D721Med (cell line): ENCODE data around the gene CDKN2B.

ENCODE experiments used
- DNase-seq: peaks from one replicate; pipeline ENCODE4 v3.0.0; 2011; ENCODE audit warnings: low spot score; ENCODE audit not compliant: insufficient read length
- FAIRE-seq: peaks from 2 replicates; lab custom pipeline; 2011; peaks lifted over from hg19 to GRCh38; lab: Jason Lieb, UNC
- CTCF ChIP-seq: IDR thresholded peaks from 2 replicates; pipeline ENCODE4 v1.5.1; 2012; ENCODE audit warnings: mild to moderate bottlenecking, control low read depth; ENCODE audit not compliant: insufficient read depth; ENCODE audit errors: missing control alignments

Gene CDKN2B

GRCh38 chr9:22043928-22044327, 34.8 kb upstream of the CDKN2B start:
- FAIRE-seq (no peak), DNase-seq (no peak)
- no peak for TF ChIP-seq CTCF

GRCh38 chr9:22041775-22042174, 32.7 kb upstream of the CDKN2B start:
- FAIRE-seq (no peak), DNase-seq (no peak)
- TF ChIP-seq CTCF = no peak

- DNase-seq = no peak
- TF ChIP-seq CTCF = no peak
- no peak for FAIRE-seq
Measured at GRCh38 chr9:22041344-22041743, 32.2 kb upstream of the CDKN2B start.

- TF ChIP-seq CTCF = no peak
- FAIRE-seq (no peak), DNase-seq (no peak)
Measured at GRCh38 chr9:22040760-22041159, 31.7 kb upstream of the CDKN2B start.

GRCh38 chr9:22039258-22039657, 30.2 kb upstream of the CDKN2B start:
- DNase-seq (no peak), FAIRE-seq (no peak)
- no peak for TF ChIP-seq CTCF

GRCh38 chr9:22037954-22038690, 29.0 kb upstream of the CDKN2B start:
- FAIRE-seq (no peak), DNase-seq (no peak)
- TF ChIP-seq CTCF = peak; percentile 40

- no peak for DNase-seq
- no peak for FAIRE-seq
- no peak for TF ChIP-seq CTCF
Measured at GRCh38 chr9:22036866-22037626, 27.9 kb upstream of the CDKN2B start.
